Omental fat pad (tissue), 4 donors: Measurements from ENCODE around the gene CATSPERD. TPM values are rescaled to one million over a fixed set of nuclear protein-coding genes. Genes with fewer than 3 reads are reported as not detected.
A peak's percentile ranks its signal among the peaks of the same experiment; 100 is the strongest.

Experiments used
- ATAC-seq: fragments of 150-250 bp; one replicate; pipeline ENCODE4 v1.9.1; 2016; ENCODE audit warnings: mild to moderate bottlenecking, moderate library complexity; ENCODE audit not compliant: low FRiP score
- DNase-seq: peaks from one replicate; pipeline ENCODE4 v3.0.0-alpha.2; 2019; ENCODE audit warnings: low spot score
- CTCF ChIP-seq, 3 donors: fragments of 450-650 bp; IDR thresholded peaks; one replicate each; pipeline ENCODE4 v1.5.1; 2016 to 2017; ENCODE audit warnings: antibody characterized with exemption in 3 of 3, mild to moderate bottlenecking in 3 of 3, moderate library complexity in 2 of 3
- total RNA-seq, 4 donors: library from RNA; depleted of rRNA; stranded (reverse); fragments of >200 nt; gene quantifications; one replicate each; pipeline ENCODE4 v1.1.0, GENCODE V29; 2016

The CATSPERD gene
- total RNA-seq, 4 donors from 2014 or later = not detected

- no peak for ATAC-seq
- TF ChIP-seq CTCF (IDR thresholded peaks at IDR 0.05) = no peak
Observed at GRCh38 chr19:5827342-5827890, 107.0 kb downstream of the CATSPERD start.

GRCh38 chr19:5827891-5828660 is 107.6 kb downstream of the CATSPERD start:
- peak; percentile 65 for DNase-seq
- peak; percentile 71 for ATAC-seq
- TF ChIP-seq CTCF (IDR thresholded peaks at IDR 0.05) = no peak

More at GRCh38 chr19:5827342-5827890, 107.0 kb downstream of the CATSPERD start:
- no peak for DNase-seq

Other genes with a start within 250 kb of the CATSPERD start
- 1 to 10 TPM in 3 of 4 donors, not detected in 1; 1.7 to 8.6 (median 1.8) TPM for gene TINCR, start 152.7 kb upstream of the CATSPERD start, total RNA-seq
- gene SAFB2, start 97.9 kb upstream of the CATSPERD start, total RNA-seq = 10 to 100 TPM; 32.0 to 77.9 (median 51.1) TPM
- gene SAFB, start 97.6 kb upstream of the CATSPERD start, total RNA-seq = 100 to 1,000 TPM in 2 of 4 donors, 10 to 100 TPM in 2; 56.7 to 139 (median 86.9) TPM
- 10 to 100 TPM; 24.4 to 54.6 (median 40.5) TPM for gene MICOS13, start 40.1 kb upstream of the CATSPERD start, total RNA-seq
- gene HSD11B1L, start 39.6 kb upstream of the CATSPERD start, total RNA-seq = 1 to 10 TPM; 4.3 to 9.5 (median 7.8) TPM
- gene RPL36, start 30.3 kb upstream of the CATSPERD start, total RNA-seq = 100 to 1,000 TPM; 663 to 804 (median 703) TPM
- 10 to 100 TPM; 49.8 to 75.9 (median 54.0) TPM for gene LONP1, start 491 bp upstream of the CATSPERD start, total RNA-seq
- 1 to 10 TPM in 1 of 4 donors, under 1 TPM in 3; 0.75 to 3.0 (median 0.81) TPM for gene PRR22, start 64.1 kb downstream of the CATSPERD start, total RNA-seq
- 100 to 1,000 TPM in 1 of 4 donors, 10 to 100 TPM in 3; 27.4 to 132 (median 30.4) TPM for gene DUS3L, start 70.5 kb downstream of the CATSPERD start, total RNA-seq
- gene NRTN, start 84.4 kb downstream of the CATSPERD start, total RNA-seq = not detected
- gene FUT6, start 119.1 kb downstream of the CATSPERD start, total RNA-seq = under 1 TPM in 1 of 4 donors, not detected in 3; 0.74 TPM
- not detected for gene FUT3, start 130.8 kb downstream of the CATSPERD start, total RNA-seq
- gene FUT5, start 149.9 kb downstream of the CATSPERD start, total RNA-seq = not detected
- 100 to 1,000 TPM; 134 to 234 (median 190) TPM for gene NDUFA11, start 183.2 kb downstream of the CATSPERD start, total RNA-seq
- gene VMAC, start 184.2 kb downstream of the CATSPERD start, total RNA-seq = 10 to 100 TPM in 1 of 4 donors, 1 to 10 TPM in 3; 2.0 to 10.4 (median 4.6) TPM
- 1 to 10 TPM; 2.3 to 9.0 (median 4.6) TPM for gene CAPS, start 193.6 kb downstream of the CATSPERD start, total RNA-seq